HG02610 (cell line): ENCODE measurements around the gene SYMPK.

Experiments used
- ATAC-seq: cut with Tn5 transposase; IDR thresholded peaks from one replicate; pipeline ENCODE4 v1.9.1; 2021; ENCODE audit warnings: mild to moderate bottlenecking, moderate library complexity; ENCODE audit not compliant: unreplicated experiment

The SYMPK gene

GRCh38 chr19:45886427-45887199 lies 23.7 kb upstream of the SYMPK start:
- peak; percentile 46 for ATAC-seq

GRCh38 chr19:45885556-45886426 lies 22.8 kb upstream of the SYMPK start, which contains the start of gene IRF2BP1:
IRF2BP1 (minus strand) TSS chr19:45886141; CDS start chr19:45885774, 367 bp downstream.
- peak; percentile 46 for ATAC-seq

DNA sequence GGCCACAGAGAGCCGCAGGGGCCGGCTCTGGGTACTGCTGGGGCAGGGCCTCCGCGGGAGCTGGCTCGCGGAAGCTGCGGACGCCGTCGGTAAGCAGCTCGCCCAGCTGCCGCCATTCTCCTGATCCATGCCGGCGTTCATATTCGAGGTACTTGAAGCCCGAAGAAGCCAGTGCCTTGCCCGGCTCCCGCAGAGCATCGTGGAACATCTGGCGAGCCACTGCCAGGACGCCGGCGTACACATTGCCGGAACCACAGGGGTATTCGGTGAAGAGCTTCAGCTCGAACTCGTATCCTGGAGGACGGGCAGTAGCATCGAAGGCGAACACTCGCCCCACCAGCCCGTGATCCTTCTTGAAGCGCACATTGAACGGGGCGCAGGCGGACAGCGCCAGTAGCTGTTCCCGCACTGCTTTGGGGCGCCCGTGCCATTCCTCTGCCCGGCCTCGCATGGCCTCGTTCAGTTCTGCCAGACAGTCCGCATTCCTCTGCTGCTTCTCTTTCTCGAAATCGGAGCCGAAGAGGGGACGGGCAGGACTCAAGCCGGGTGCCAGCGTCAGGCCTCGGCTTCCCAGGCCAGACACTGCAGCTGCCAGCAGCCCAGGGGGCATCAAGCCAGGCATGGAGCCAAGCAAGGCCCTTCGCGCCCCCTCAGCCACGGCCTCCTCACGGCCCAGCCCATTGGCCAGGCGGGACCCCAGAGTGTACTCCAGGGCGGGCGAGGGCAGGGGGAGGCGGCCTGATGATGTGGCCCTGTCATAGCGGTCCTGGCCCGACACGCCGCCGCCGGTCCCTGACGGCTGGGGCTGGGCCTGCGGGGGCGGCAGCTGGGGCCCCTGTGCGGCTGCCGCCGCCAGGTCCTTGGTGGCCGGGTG lies 22.0 kb upstream of the SYMPK start:
- no peak for ATAC-seq

- no peak for ATAC-seq
These were observed 21.1 kb upstream of the SYMPK start for GRCh38 chr19:45883881-45884681.

DNA sequence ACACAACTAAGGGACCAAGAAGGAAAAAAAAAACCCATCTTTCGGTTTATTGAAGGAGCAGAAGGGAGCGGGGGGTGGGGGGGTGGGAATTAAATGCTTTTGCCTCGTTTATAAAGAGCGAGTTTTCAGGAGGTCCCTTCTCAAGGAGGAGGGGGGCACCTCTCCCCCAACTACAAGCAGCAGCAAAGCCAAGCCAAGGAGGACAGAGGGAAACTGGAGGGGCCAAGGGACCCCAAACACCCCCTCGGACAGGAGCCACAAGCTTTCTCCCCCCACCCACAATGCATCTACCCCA lies 20.6 kb upstream of the SYMPK start:
- ATAC-seq: no peak

DNA sequence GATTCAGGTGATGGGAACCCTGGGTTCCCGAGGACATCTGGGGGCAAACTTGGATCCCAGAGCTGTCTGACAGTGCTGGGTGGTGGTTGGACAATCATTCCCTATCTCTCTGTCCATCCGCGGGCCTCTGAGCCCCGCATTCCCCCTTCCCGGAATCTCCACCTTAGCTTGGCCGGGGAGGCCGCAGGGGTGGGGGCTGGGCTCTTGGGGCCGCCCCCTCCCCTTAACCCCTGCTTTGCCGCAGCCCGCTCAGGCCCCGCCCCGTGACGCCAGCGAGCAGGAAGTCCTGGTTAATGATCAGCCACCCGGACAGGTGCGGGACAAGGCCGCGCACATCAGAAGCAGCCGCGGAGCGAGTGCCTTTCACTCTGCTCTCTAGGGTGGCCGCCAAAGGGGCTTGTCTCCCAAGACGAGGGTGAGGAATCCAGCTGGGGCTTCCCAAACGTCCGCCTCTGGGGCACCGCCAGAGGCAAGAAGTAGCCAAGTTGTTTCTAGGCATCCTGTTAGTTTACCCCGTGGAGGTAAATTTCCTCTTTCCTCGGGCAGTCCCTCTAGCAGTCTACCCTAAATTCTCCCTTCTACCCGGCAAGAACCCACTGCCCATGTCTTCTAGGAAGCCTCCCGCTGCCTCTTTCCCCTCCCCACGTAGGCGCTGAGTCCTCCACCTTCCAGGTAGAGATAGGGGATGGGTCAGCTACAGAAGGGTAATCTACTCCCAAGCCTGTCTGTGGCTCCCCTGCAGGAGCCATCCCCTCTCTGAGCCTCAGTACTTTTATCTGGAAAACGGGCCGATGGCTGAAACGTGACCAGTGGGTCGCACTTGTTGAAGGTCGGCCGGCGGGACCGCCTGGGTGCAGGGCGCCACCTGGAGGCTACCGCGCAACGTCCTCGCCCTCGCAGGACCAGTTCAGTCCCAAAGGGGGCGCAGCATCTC lies 20.0 kb upstream of the SYMPK start:
- ATAC-seq: no peak

GRCh38 chr19:45881909-45882528 lies 19.1 kb upstream of the SYMPK start:
- no peak for ATAC-seq

GRCh38 chr19:45881082-45881908 lies 18.3 kb upstream of the SYMPK start:
- no peak for ATAC-seq

GRCh38 chr19:45879971-45880370 lies 17.0 kb upstream of the SYMPK start:
- no peak for ATAC-seq

GRCh38 chr19:45879055-45879454 lies 16.1 kb upstream of the SYMPK start:
- ATAC-seq: no peak

GRCh38 chr19:45878043-45878794 lies 15.3 kb upstream of the SYMPK start:
- no peak for ATAC-seq

DNA sequence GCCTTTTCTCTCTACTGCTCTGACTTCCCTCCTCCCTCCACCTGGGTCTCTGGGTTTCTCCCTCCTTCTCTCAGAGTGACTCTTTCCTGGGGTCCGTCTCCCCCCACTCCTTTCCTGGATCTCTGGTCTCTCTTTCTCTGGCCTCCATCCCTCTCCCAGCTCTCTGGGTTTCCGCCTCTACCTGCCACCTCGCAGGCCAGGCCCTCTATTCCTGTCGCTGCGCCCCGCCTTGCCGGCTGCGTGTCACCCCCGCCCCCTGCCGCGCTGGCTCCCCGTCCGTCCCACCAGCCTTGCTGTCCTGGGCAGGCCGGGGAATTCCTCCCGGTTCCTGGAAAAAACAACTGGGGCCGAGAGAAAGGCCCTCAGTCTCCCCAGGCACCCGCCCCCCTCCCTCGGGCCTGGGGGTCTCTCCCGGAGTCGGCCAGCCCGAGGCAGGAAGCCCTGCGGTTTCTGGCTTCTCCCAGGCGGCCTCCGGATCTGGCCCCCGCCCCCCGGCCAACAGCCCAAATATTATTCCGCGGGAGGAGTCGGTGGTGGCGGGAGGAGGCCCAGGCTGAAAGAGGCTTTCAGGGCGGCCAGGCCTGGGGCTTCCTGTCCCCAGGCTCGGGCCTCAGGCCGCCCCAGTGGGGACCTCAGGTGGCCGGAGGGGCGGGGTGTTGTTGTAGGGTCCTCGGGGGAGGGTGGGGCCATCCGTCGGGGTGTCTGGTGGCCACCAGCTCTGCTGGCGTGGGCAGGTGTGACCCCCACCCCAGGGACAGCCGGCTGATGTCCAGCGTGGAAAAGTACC lies 13.7 kb upstream of the SYMPK start:
- peak; percentile 21 for ATAC-seq

DNA sequence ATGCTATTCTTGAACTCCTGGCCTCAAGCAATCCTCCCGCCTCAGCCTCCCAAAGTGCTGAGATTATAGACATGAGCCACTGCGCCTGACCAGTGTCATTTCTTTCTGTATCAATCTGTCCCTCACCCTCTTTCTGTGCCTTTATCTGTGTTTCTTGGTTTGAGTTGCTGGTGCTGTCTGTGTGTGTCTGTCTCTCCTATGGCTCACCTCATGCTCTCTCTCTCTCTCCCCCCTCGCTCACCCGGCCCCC lies 13.1 kb upstream of the SYMPK start:
- ATAC-seq: peak; percentile 36

- no peak for ATAC-seq
These were observed 11.6 kb upstream of the SYMPK start for GRCh38 chr19:45874620-45874966.

- no peak for ATAC-seq
These were observed 10.3 kb upstream of the SYMPK start for GRCh38 chr19:45873219-45873772.

- ATAC-seq: no peak
These were observed 9.4 kb upstream of the SYMPK start for GRCh38 chr19:45872095-45872919.
